ENCODE results near the gene LSM2.

LSM2 gene

GRCh38 chr6:31777667-31778050 is 29.1 kb downstream of the LSM2 start:
- H4K20me1 ChIP-seq (ENCODE audit: insufficient read depth, low read length): no peaks in the 10 kb centered on the region
- no peak overlapping the region for H3K4me2 ChIP-seq (ENCODE audit: low read length)
- H3K9me3 ChIP-seq (ENCODE audit: insufficient read depth, low read length): no peaks in the 10 kb centered on the region
- H3K79me2 ChIP-seq (ENCODE audit: low read length): no peaks in the 10 kb centered on the region
- H3K4me3 ChIP-seq (ENCODE audit: low read length): no peak overlapping the region
- peaks cover 10% of the 10 kb centered on the region for H3K36me3 ChIP-seq (replicated peaks; ENCODE audit: low read depth, low read length)
- H3K27me3 ChIP-seq (ENCODE audit: low read depth, low read length): no peaks in the 10 kb centered on the region
- H3K27ac ChIP-seq (ENCODE audit: low read length): no peak overlapping the region
- H3K9ac ChIP-seq (ENCODE audit: low read length): no peak overlapping the region
- peaks cover 7% of the 10 kb centered on the region for H3K4me1 ChIP-seq (ENCODE audit: low read length)
- TF ChIP-seq EZH2phosphoT487 (IDR thresholded peaks at IDR 0.05; ENCODE audit: low read depth): no peak
- TF ChIP-seq, protein P1, sequence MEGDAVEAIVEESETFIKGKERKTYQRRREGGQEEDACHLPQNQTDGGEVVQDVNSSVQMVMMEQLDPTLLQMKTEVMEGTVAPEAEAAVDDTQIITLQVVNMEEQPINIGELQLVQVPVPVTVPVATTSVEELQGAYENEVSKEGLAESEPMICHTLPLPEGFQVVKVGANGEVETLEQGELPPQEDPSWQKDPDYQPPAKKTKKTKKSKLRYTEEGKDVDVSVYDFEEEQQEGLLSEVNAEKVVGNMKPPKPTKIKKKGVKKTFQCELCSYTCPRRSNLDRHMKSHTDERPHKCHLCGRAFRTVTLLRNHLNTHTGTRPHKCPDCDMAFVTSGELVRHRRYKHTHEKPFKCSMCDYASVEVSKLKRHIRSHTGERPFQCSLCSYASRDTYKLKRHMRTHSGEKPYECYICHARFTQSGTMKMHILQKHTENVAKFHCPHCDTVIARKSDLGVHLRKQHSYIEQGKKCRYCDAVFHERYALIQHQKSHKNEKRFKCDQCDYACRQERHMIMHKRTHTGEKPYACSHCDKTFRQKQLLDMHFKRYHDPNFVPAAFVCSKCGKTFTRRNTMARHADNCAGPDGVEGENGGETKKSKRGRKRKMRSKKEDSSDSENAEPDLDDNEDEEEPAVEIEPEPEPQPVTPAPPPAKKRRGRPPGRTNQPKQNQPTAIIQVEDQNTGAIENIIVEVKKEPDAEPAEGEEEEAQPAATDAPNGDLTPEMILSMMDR (IDR thresholded peaks at IDR 0.05; ENCODE audit: low read depth, low read length): no peak
- no peak overlapping the region for H2AFZ ChIP-seq (ENCODE audit: low read depth, low read length)

- H3K36me3 ChIP-seq (replicated peaks; ENCODE audit: low read depth, low read length): peaks cover 9% of the 10 kb centered on the region
- H3K4me2 ChIP-seq (ENCODE audit: low read length): 0 out of 2 replicates have a peak within 1 kb of the TSS, but pooled peaks have one; percentile 11
- no peak within 1 kb of the TSS for H3K4me3 ChIP-seq (ENCODE audit: low read length)
- TF ChIP-seq EZH2phosphoT487 (IDR thresholded peaks at IDR 0.05; ENCODE audit: low read depth): no peak
- TF ChIP-seq, protein P1 (IDR thresholded peaks at IDR 0.05; ENCODE audit: low read depth, low read length): no peak
- no peaks in the 10 kb centered on the region for H3K9me3 ChIP-seq (ENCODE audit: insufficient read depth, low read length)
- no peaks in the 10 kb centered on the region for H3K79me2 ChIP-seq (ENCODE audit: low read length)
- peaks cover 7% of the 10 kb centered on the region for H3K4me1 ChIP-seq (ENCODE audit: low read length)
- H3K27me3 ChIP-seq (ENCODE audit: low read depth, low read length): no peaks in the 10 kb centered on the region
- H2AFZ ChIP-seq (ENCODE audit: low read depth, low read length): no peak within 1 kb of the TSS
- no peak within 1 kb of the TSS for H3K9ac ChIP-seq (ENCODE audit: low read length)
- H4K20me1 ChIP-seq (ENCODE audit: insufficient read depth, low read length): no peaks in the 10 kb centered on the region
- H3K27ac ChIP-seq (ENCODE audit: low read length): no peak within 1 kb of the TSS
Observed at GRCh38 chr6:31776989-31777666, 29.6 kb downstream of the LSM2 start, which contains the start of gene VWA7. VWA7 (minus strand) TSS chr6:31777328; CDS start chr6:31776779, 549 bp downstream.

DNA sequence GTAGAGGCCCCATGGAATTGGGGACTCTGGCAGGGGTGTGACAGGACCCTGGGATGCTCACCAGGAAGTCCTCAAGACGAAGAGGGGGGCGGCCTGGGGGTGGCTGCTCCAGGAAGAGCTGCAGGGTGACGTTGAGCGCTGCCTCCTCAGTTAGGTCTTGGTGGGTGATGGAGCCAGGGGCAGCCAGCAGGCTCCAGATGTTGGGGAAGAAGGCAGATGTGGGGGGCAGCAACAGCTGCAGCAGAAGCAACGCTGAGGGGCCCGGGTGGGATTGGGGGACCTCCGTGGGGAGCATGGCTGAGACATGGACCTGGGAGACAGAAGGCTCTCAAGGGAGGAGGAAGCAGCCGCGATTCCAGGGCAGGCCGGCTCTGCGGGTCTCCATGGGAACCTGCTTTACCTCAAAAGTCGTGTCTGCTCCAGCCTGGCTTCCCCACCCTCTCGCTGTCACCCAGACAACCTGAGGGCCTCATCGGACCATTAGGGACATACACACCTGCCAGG is 30.2 kb downstream of the LSM2 start:
- Histone ChIP-seq H3K4me3 (ENCODE audit: low read length) (no peak overlapping the region), H3K4me2 (ENCODE audit: low read length) (no peak overlapping the region), H3K4me1 (ENCODE audit: low read length) (peaks cover 7% of the 10 kb centered on the region), H3K27me3 (ENCODE audit: low read depth, low read length) (no peaks in the 10 kb centered on the region), H3K79me2 (ENCODE audit: low read length) (no peaks in the 10 kb centered on the region), H3K36me3 (replicated peaks; ENCODE audit: low read depth, low read length) (peaks cover 7% of the 10 kb centered on the region), H4K20me1 (ENCODE audit: insufficient read depth, low read length) (no peaks in the 10 kb centered on the region), H3K27ac (ENCODE audit: low read length) (no peak overlapping the region), H2AFZ (ENCODE audit: low read depth, low read length) (no peak overlapping the region), H3K9me3 (ENCODE audit: insufficient read depth, low read length) (no peaks in the 10 kb centered on the region), H3K9ac (ENCODE audit: low read length) (no peak overlapping the region)
- TF ChIP-seq EZH2phosphoT487 (IDR thresholded peaks at IDR 0.05; ENCODE audit: low read depth): no peak
- TF ChIP-seq, protein P1 (IDR thresholded peaks at IDR 0.05; ENCODE audit: low read depth, low read length): no peak

- Histone ChIP-seq H4K20me1 (ENCODE audit: insufficient read depth, low read length) (no peaks in the 10 kb centered on the region), H3K36me3 (replicated peaks; ENCODE audit: low read depth, low read length) (peaks cover 6% of the 10 kb centered on the region), H3K4me3 (ENCODE audit: low read length) (no peak overlapping the region), H3K4me2 (ENCODE audit: low read length) (no peak overlapping the region), H3K27ac (ENCODE audit: low read length) (no peak overlapping the region), H3K4me1 (ENCODE audit: low read length) (peaks cover 7% of the 10 kb centered on the region), H2AFZ (ENCODE audit: low read depth, low read length) (no peak overlapping the region), H3K9me3 (ENCODE audit: insufficient read depth, low read length) (no peaks in the 10 kb centered on the region), H3K9ac (ENCODE audit: low read length) (no peak overlapping the region), H3K79me2 (ENCODE audit: low read length) (no peaks in the 10 kb centered on the region), H3K27me3 (ENCODE audit: low read depth, low read length) (no peaks in the 10 kb centered on the region)
- TF ChIP-seq, protein P1 (IDR thresholded peaks at IDR 0.05; ENCODE audit: low read depth, low read length): no peak
- no peak for TF ChIP-seq EZH2phosphoT487 (IDR thresholded peaks at IDR 0.05; ENCODE audit: low read depth)
Observed at GRCh38 chr6:31775633-31776484, 30.9 kb downstream of the LSM2 start.
